Esophagus squamous epithelium (tissue), 4 donors: ENCODE measurements around the gene LONP2.
"Not testable (repeated sequence)": the region's sequence is repeated elsewhere in the genome, so short reads cannot be mapped to it uniquely, and the experiment has no call there.

Source experiments
- CTCF ChIP-seq, 6 experiments: fragments of 450-650 bp in 4 of 6; fragments of 200-600 bp in 2 of 6; sonication (generic) in 2 of 6; IDR thresholded peaks; one replicate each; pipeline ENCODE4 v1.5.1; 2016 to 2019; ENCODE audit warnings: antibody characterized with exemption in 6 of 6, mild to moderate bottlenecking in 4 of 6, moderate library complexity in 4 of 6
- POLR2A ChIP-seq, 4 donors: fragments of 450-650 bp; IDR thresholded peaks; one replicate each; pipeline ENCODE4 v1.6.1; 2017; ENCODE audit warnings: antibody characterized with exemption in 4 of 4, mild to moderate bottlenecking in 4 of 4, moderate library complexity in 3 of 4

DNA sequence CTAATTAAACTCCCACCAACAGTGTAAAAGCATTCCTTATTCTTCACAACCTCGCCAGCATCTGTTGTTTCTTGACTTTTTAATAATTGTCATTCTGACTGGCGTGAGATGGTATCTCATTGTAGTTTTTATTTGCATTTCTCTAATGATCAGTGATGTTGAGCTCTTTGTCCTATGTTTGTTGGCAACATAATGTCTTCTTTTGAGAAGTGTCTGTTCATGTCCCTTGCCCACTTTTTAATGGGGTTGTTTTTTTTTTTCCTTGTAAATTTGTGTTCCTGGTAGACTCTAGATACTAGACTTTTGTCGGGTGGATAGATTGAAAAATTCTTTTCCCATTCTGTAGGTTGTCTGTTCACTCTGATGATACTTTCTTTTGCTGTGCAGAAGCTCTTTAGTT, 69.8 kb downstream of the LONP2 start:
- TF ChIP-seq CTCF, POLR2A (IDR thresholded peaks at IDR 0.05): not testable (repeated sequence)
